ENCODE data around the gene IL34.

The IL34 gene

GRCh38 chr16:70691223-70692129 lies 45.1 kb downstream of the IL34 start:
- Histone ChIP-seq H2AFZ (ENCODE audit: low read depth, low read length) (no peak overlapping the region), H3K36me3 (ENCODE audit: insufficient read depth, low read length) (peaks cover 21% of the 10 kb centered on the region; the same call in 1 of the 2 replicates)
- DNase-seq, result no peak

GRCh38 chr16:70692130-70692872 lies 45.9 kb downstream of the IL34 start:
- TF ChIP-seq EZH2 (IDR thresholded peaks at IDR 0.05; ENCODE audit: borderline replicate concordance, low read depth, low read length, severe bottlenecking), result no peak
- TF ChIP-seq, protein P1, sequence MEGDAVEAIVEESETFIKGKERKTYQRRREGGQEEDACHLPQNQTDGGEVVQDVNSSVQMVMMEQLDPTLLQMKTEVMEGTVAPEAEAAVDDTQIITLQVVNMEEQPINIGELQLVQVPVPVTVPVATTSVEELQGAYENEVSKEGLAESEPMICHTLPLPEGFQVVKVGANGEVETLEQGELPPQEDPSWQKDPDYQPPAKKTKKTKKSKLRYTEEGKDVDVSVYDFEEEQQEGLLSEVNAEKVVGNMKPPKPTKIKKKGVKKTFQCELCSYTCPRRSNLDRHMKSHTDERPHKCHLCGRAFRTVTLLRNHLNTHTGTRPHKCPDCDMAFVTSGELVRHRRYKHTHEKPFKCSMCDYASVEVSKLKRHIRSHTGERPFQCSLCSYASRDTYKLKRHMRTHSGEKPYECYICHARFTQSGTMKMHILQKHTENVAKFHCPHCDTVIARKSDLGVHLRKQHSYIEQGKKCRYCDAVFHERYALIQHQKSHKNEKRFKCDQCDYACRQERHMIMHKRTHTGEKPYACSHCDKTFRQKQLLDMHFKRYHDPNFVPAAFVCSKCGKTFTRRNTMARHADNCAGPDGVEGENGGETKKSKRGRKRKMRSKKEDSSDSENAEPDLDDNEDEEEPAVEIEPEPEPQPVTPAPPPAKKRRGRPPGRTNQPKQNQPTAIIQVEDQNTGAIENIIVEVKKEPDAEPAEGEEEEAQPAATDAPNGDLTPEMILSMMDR (IDR thresholded peaks at IDR 0.05; ENCODE audit: borderline replicate concordance, extremely low read depth, low read length, poor library complexity, severe bottlenecking), result no peak
- DNase-seq (no peak), ATAC-seq (ENCODE audit: insufficient read depth, low read depth) (no peak)
- no peak overlapping the region for H3K4me3 ChIP-seq (ENCODE audit: low read depth in 1 of 2, low read length in 2 of 2)
- H3K27me3 ChIP-seq (ENCODE audit: insufficient read depth, low read length, poor library complexity), result no peaks in the 10 kb centered on the region
- no peaks in the 10 kb centered on the region for H3K9me3 ChIP-seq (ENCODE audit: insufficient read depth, low read length, severe bottlenecking)
- H3K9ac ChIP-seq (ENCODE audit: low read depth, low read length), result no peak overlapping the region
- peaks cover 21% of the 10 kb centered on the region; the same call in 1 of the 2 replicates for H3K36me3 ChIP-seq (ENCODE audit: insufficient read depth, low read length)
- no peaks in the 10 kb centered on the region for H3K4me1 ChIP-seq (ENCODE audit: insufficient read depth, low read length)
- H2AFZ ChIP-seq (ENCODE audit: low read depth, low read length), result no peak overlapping the region
- H3K4me2 ChIP-seq (ENCODE audit: insufficient read depth, low read length), result no peak overlapping the region
- no peak overlapping the region for H3K27ac ChIP-seq (ENCODE audit: low read length)
- H4K20me1 ChIP-seq (ENCODE audit: insufficient read depth, low read length), result 0 out of 2 replicates have a peak, but pooled peaks cover 6% of the 10 kb centered on the region
- H3K79me2 ChIP-seq (ENCODE audit: insufficient read depth, low read length), result no peaks in the 10 kb centered on the region

More at GRCh38 chr16:70691223-70692129, 45.1 kb downstream of the IL34 start:
- no peak overlapping the region for H3K4me3 ChIP-seq (ENCODE audit: low read depth in 1 of 2, low read length in 2 of 2)
- no peak overlapping the region for H3K27ac ChIP-seq (ENCODE audit: low read length)
- no peaks in the 10 kb centered on the region for H3K79me2 ChIP-seq (ENCODE audit: insufficient read depth, low read length)
- peaks cover 3% of the 10 kb centered on the region for H3K4me1 ChIP-seq (ENCODE audit: insufficient read depth, low read length)
- ATAC-seq (ENCODE audit: insufficient read depth, low read depth), result no peak
- no peak overlapping the region for H3K4me2 ChIP-seq (ENCODE audit: insufficient read depth, low read length)
- TF ChIP-seq, protein P1 (IDR thresholded peaks at IDR 0.05; ENCODE audit: borderline replicate concordance, extremely low read depth, low read length, poor library complexity, severe bottlenecking), result no peak
- no peak for TF ChIP-seq EZH2 (IDR thresholded peaks at IDR 0.05; ENCODE audit: borderline replicate concordance, low read depth, low read length, severe bottlenecking)
- H3K9me3 ChIP-seq (ENCODE audit: insufficient read depth, low read length, severe bottlenecking), result no peaks in the 10 kb centered on the region
- peaks cover 7% of the 10 kb centered on the region; the same call in 1 of the 2 replicates for H4K20me1 ChIP-seq (ENCODE audit: insufficient read depth, low read length)
- H3K27me3 ChIP-seq (ENCODE audit: insufficient read depth, low read length, poor library complexity), result no peaks in the 10 kb centered on the region
- H3K9ac ChIP-seq (ENCODE audit: low read depth, low read length), result no peak overlapping the region

DNA sequence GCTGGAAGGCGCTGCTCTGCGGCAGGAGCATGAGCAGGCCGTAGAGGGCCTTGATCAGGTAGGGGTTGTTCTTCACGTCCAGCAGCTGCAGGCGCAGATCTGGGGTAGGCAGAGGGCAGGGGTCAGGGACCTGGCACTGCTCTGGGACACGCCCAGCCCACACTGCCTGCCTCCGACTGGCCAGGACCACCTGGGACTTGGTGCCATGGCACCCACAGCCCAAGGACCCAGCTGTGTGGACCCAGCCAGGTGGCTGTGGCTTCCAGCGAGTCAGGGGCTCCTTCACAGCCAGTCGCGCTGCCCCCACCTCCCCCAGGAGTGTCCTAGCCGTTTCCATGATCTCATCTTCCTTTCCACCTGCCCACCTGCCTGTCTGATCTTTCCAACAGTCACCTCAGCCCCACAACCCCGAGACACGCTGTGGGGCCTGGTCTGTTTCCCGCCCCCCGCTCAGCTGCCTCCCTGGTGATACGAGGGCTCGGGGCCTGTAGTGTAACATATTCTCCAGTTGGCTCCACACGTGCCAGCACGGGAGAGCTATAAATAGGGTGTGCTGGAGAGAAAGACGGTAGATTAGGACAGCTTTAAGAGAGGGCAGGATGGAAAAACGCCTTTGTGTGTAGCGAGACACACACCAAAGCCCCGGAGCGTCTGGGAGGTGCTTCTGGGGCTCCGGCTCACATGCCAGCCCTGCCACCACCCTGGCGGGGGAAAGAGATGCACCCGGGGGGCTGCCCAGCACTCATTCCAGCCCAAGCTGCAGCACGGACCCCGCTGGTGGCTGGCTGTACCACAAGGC lies 46.7 kb downstream of the IL34 start:
- peaks cover 6% of the 10 kb centered on the region; the same call in 1 of the 2 replicates for H4K20me1 ChIP-seq (ENCODE audit: insufficient read depth, low read length)
- H3K9ac ChIP-seq (ENCODE audit: low read depth, low read length), result no peak overlapping the region
- ATAC-seq (ENCODE audit: insufficient read depth, low read depth) (no peak), DNase-seq (no peak)
- H3K27ac ChIP-seq (ENCODE audit: low read length), result no peak overlapping the region
- H3K36me3 ChIP-seq (ENCODE audit: insufficient read depth, low read length), result peaks cover 23% of the 10 kb centered on the region
- H3K4me1 ChIP-seq (ENCODE audit: insufficient read depth, low read length), result no peaks in the 10 kb centered on the region
- H2AFZ ChIP-seq (ENCODE audit: low read depth, low read length), result no peak overlapping the region
- H3K4me2 ChIP-seq (ENCODE audit: insufficient read depth, low read length), result no peak overlapping the region
- no peaks in the 10 kb centered on the region for H3K9me3 ChIP-seq (ENCODE audit: insufficient read depth, low read length, severe bottlenecking)
- H3K27me3 ChIP-seq (ENCODE audit: insufficient read depth, low read length, poor library complexity), result no peaks in the 10 kb centered on the region
- TF ChIP-seq EZH2 (IDR thresholded peaks at IDR 0.05; ENCODE audit: borderline replicate concordance, low read depth, low read length, severe bottlenecking), result no peak
- TF ChIP-seq, protein P1 (IDR thresholded peaks at IDR 0.05; ENCODE audit: borderline replicate concordance, extremely low read depth, low read length, poor library complexity, severe bottlenecking), result no peak
- H3K79me2 ChIP-seq (ENCODE audit: insufficient read depth, low read length), result no peaks in the 10 kb centered on the region
- no peak overlapping the region for H3K4me3 ChIP-seq (ENCODE audit: low read depth in 1 of 2, low read length in 2 of 2)
